SK-N-SH (cell line): Measurements from ENCODE around the gene CHST9.

Experiments
- RXRA ChIP-seq: IDR thresholded peaks from 2 replicates; pipeline ENCODE4 v1.4.0; 2012; ENCODE audit warnings: low read depth, mild to moderate bottlenecking, borderline replicate concordance
- TAF1 ChIP-seq: IDR thresholded peaks from 2 replicates; pipeline ENCODE4 v1.6.1; 2012; ENCODE audit warnings: low read depth, mild to moderate bottlenecking, low read length, moderate library complexity, borderline replicate concordance
- TF ChIP-seq, protein P1 (sequence below): fragments of 200-600 bp; sonication (generic); IDR thresholded peaks from 2 replicates; pipeline ENCODE4 v1.6.1; 2017; ENCODE audit warnings: antibody characterized with exemption, mild to moderate bottlenecking, moderate library complexity
- TF ChIP-seq, protein P2 (sequence below): fragments of 150-350 bp; IDR thresholded peaks from 2 replicates; pipeline ENCODE4 v1.6.1; 2017; ENCODE audit warnings: antibody characterized with exemption, low read length, low read depth, borderline replicate concordance

DNA sequence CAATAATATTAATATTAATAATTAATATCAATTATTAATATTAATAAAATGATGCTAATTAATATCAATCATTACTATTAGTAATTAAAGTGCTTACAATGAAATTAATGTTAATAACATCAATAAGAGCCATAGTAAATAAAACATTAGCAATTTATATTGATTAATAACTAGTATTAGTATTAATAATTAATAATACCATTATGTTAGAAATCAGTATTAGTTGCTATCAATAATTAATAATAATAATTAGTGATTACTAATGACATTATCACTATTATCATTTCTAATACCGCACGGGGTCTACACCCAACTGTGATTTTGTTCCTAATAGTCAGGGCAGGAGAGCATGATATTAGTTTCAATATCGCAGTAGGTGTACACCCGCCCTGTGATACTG lies 296.8 kb downstream of the CHST9 start:
- TF ChIP-seq RXRA (no peak), TAF1 (no peak)
- TF ChIP-seq, protein P1, sequence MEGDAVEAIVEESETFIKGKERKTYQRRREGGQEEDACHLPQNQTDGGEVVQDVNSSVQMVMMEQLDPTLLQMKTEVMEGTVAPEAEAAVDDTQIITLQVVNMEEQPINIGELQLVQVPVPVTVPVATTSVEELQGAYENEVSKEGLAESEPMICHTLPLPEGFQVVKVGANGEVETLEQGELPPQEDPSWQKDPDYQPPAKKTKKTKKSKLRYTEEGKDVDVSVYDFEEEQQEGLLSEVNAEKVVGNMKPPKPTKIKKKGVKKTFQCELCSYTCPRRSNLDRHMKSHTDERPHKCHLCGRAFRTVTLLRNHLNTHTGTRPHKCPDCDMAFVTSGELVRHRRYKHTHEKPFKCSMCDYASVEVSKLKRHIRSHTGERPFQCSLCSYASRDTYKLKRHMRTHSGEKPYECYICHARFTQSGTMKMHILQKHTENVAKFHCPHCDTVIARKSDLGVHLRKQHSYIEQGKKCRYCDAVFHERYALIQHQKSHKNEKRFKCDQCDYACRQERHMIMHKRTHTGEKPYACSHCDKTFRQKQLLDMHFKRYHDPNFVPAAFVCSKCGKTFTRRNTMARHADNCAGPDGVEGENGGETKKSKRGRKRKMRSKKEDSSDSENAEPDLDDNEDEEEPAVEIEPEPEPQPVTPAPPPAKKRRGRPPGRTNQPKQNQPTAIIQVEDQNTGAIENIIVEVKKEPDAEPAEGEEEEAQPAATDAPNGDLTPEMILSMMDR = no peak
- TF ChIP-seq, protein P2, sequence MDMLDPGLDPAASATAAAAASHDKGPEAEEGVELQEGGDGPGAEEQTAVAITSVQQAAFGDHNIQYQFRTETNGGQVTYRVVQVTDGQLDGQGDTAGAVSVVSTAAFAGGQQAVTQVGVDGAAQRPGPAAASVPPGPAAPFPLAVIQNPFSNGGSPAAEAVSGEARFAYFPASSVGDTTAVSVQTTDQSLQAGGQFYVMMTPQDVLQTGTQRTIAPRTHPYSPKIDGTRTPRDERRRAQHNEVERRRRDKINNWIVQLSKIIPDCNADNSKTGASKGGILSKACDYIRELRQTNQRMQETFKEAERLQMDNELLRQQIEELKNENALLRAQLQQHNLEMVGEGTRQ = no peak
